DOHH2 (cell line): ENCODE data around the gene TCOF1.

ENCODE experiments used
- CTCF ChIP-seq: fragments of 200-600 bp; sonication (generic); IDR thresholded peaks from one replicate; pipeline ENCODE4 v1.5.1; 2014; ENCODE audit warnings: antibody characterized with exemption, mild to moderate bottlenecking, low read depth, low read length; ENCODE audit not compliant: poor library complexity, severe bottlenecking
- EZH2phosphoT487 ChIP-seq: fragments of 200-600 bp; sonication (generic); IDR thresholded peaks from 2 replicates; pipeline ENCODE4 v1.6.1; 2017; ENCODE audit warnings: borderline replicate concordance, mild to moderate bottlenecking, antibody characterized with exemption, low read length, moderate library complexity, mixed read lengths

- no peak for TF ChIP-seq CTCF
- no peak for TF ChIP-seq EZH2phosphoT487
These were observed 5.1 kb upstream of the TCOF1 start for GRCh38 chr5:150352244-150353031.
